ENCODE data around the gene WNT2. TPM values are rescaled to one million over a fixed set of nuclear protein-coding genes. Genes with fewer than 3 reads are reported as not detected.

The WNT2 gene
- polyA plus RNA-seq, 1 donor from 2014 or later, result not detected

- H3K27me3 ChIP-seq (ENCODE audit: insufficient read depth, low read depth, low read length), result no peaks in the 10 kb centered on the region
- TF ChIP-seq POLR2AphosphoS5 (IDR thresholded peaks at IDR 0.05) (no peak), EP300 (conservative IDR thresholded peaks at IDR 0.05; ENCODE audit: poor library complexity, severe bottlenecking) (no peak), TAF1 (IDR thresholded peaks at IDR 0.05; ENCODE audit: low read depth) (no peak), MXI1 (conservative IDR thresholded peaks at IDR 0.05; ENCODE audit: poor library complexity, severe bottlenecking) (no peak), REST (IDR thresholded peaks at IDR 0.05; ENCODE audit: borderline replicate concordance) (no peak), CTCF (IDR thresholded peaks at IDR 0.05; ENCODE audit: poor library complexity, severe bottlenecking) (no peak), RAD21 (conservative IDR thresholded peaks at IDR 0.05) (no peak), EZH2 (IDR thresholded peaks at IDR 0.05; ENCODE audit: borderline replicate concordance, insufficient read depth, low read length, poor library complexity, severe bottlenecking) (no peak), SMC3 (conservative IDR thresholded peaks at IDR 0.05; ENCODE audit: poor library complexity) (no peak)
- no peaks in the 10 kb centered on the region for H3K9me2 ChIP-seq (ENCODE audit: insufficient read depth, low read length)
- no peak overlapping the region for H2AFZ ChIP-seq (ENCODE audit: low read depth, low read length)
- no peak overlapping the region for H3K4me3 ChIP-seq (ENCODE audit: low read length)
- peaks cover under 1% of the 10 kb centered on the region for H3K9me3 ChIP-seq (ENCODE audit: low read length)
- no peak overlapping the region for H3K4me2 ChIP-seq (ENCODE audit: low read length)
- no peaks in the 10 kb centered on the region for H4K20me1 ChIP-seq (ENCODE audit: insufficient read depth)
- H3K9ac ChIP-seq (ENCODE audit: low read length), result no peak overlapping the region
- no peak overlapping the region for H3K27ac ChIP-seq (ENCODE audit: low read length)
- no peaks in the 10 kb centered on the region for H3F3A ChIP-seq (ENCODE audit: insufficient read depth, low read length, poor library complexity, severe bottlenecking)
- H3K79me2 ChIP-seq (replicated peaks; ENCODE audit: insufficient read depth, low read length), result no peaks in the 10 kb centered on the region
- peaks cover 7% of the 10 kb centered on the region for H3K36me3 ChIP-seq (ENCODE audit: insufficient read depth, low read length)
Observed at GRCh38 chr7:117230276-117231046, 92.4 kb downstream of the WNT2 start.

- H3F3A ChIP-seq (ENCODE audit: insufficient read depth, low read length, poor library complexity, severe bottlenecking), result no peaks in the 10 kb centered on the region
- H4K20me1 ChIP-seq (ENCODE audit: insufficient read depth), result no peaks in the 10 kb centered on the region
- H3K79me2 ChIP-seq (replicated peaks; ENCODE audit: insufficient read depth, low read length), result no peaks in the 10 kb centered on the region
- H2AFZ ChIP-seq (ENCODE audit: low read depth, low read length), result no peak overlapping the region
- no peak overlapping the region for H3K9ac ChIP-seq (ENCODE audit: low read length)
- H3K9me3 ChIP-seq (ENCODE audit: low read length), result no peaks in the 10 kb centered on the region
- H3K4me3 ChIP-seq (ENCODE audit: low read length), result no peak overlapping the region
- H3K27ac ChIP-seq (ENCODE audit: low read length), result no peak overlapping the region
- no peaks in the 10 kb centered on the region for H3K27me3 ChIP-seq (ENCODE audit: insufficient read depth, low read depth, low read length)
- TF ChIP-seq REST (IDR thresholded peaks at IDR 0.05; ENCODE audit: borderline replicate concordance) (no peak), SMC3 (conservative IDR thresholded peaks at IDR 0.05; ENCODE audit: poor library complexity) (no peak), EP300 (conservative IDR thresholded peaks at IDR 0.05; ENCODE audit: poor library complexity, severe bottlenecking) (no peak), CTCF (IDR thresholded peaks at IDR 0.05; ENCODE audit: poor library complexity, severe bottlenecking) (no peak), TAF1 (IDR thresholded peaks at IDR 0.05; ENCODE audit: low read depth) (no peak), POLR2AphosphoS5 (IDR thresholded peaks at IDR 0.05) (no peak), MXI1 (conservative IDR thresholded peaks at IDR 0.05; ENCODE audit: poor library complexity, severe bottlenecking) (no peak), RAD21 (conservative IDR thresholded peaks at IDR 0.05) (no peak), EZH2 (IDR thresholded peaks at IDR 0.05; ENCODE audit: borderline replicate concordance, insufficient read depth, low read length, poor library complexity, severe bottlenecking) (no peak)
- H3K36me3 ChIP-seq (ENCODE audit: insufficient read depth, low read length), result peaks cover 7% of the 10 kb centered on the region
- H3K4me2 ChIP-seq (ENCODE audit: low read length), result no peak overlapping the region
- no peaks in the 10 kb centered on the region for H3K9me2 ChIP-seq (ENCODE audit: insufficient read depth, low read length)
Observed at GRCh38 chr7:117229350-117229749, 93.5 kb downstream of the WNT2 start.
